Measurements from ENCODE around the gene ARID3B. TPM values are rescaled to one million over a fixed set of nuclear protein-coding genes. Genes with fewer than 3 reads are reported as not detected.

ARID3B gene
- total and polyA plus RNA-seq, 4 donors = 6.6 to 10.5 (median 10.2) TPM

GRCh38 chr15:74578496-74578994 is 37.5 kb downstream of the ARID3B start:
- Histone ChIP-seq H3K4me3 (no peak overlapping the region), H3K27me3 (ENCODE audit: control insufficient read depth in 3 of 3, insufficient read depth in 3 of 3, low read length in 2 of 3) (no peaks in the 10 kb centered on the region), H3K9me3 (ENCODE audit: control insufficient read depth in 4 of 4, insufficient read depth in 3 of 4, low read length in 3 of 4) (no peaks in the 10 kb centered on the region), H3K9ac (ENCODE audit: insufficient read depth in 1 of 2, low read length in 2 of 2) (no peak overlapping the region), H3K4me1 (ENCODE audit: control insufficient read depth in 5 of 5, insufficient read depth in 5 of 5, low read length in 5 of 5) (no peaks in the 10 kb centered on the region), H3K36me3 (ENCODE audit: control insufficient read depth in 4 of 4, insufficient read depth in 4 of 4, low read length in 4 of 4) (peaks cover 0 to 30% (median 6%) of the 10 kb centered on the region in 4 donors), H3K27ac (ENCODE audit: low read depth in 1 of 2, low read length in 1 of 2) (no peak overlapping the region)
- 97 to 99% methylated on average over 3 of the region's 3 CpGs for WGBS, 2 donors
- TF ChIP-seq, protein P1, sequence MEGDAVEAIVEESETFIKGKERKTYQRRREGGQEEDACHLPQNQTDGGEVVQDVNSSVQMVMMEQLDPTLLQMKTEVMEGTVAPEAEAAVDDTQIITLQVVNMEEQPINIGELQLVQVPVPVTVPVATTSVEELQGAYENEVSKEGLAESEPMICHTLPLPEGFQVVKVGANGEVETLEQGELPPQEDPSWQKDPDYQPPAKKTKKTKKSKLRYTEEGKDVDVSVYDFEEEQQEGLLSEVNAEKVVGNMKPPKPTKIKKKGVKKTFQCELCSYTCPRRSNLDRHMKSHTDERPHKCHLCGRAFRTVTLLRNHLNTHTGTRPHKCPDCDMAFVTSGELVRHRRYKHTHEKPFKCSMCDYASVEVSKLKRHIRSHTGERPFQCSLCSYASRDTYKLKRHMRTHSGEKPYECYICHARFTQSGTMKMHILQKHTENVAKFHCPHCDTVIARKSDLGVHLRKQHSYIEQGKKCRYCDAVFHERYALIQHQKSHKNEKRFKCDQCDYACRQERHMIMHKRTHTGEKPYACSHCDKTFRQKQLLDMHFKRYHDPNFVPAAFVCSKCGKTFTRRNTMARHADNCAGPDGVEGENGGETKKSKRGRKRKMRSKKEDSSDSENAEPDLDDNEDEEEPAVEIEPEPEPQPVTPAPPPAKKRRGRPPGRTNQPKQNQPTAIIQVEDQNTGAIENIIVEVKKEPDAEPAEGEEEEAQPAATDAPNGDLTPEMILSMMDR (IDR thresholded peaks at IDR 0.05; ENCODE audit: control extremely low read depth, extremely low read depth) = no peak
- DNase-seq (no peak), ATAC-seq (ENCODE audit: insufficient read depth, low FRiP score) (no peak)

DNA sequence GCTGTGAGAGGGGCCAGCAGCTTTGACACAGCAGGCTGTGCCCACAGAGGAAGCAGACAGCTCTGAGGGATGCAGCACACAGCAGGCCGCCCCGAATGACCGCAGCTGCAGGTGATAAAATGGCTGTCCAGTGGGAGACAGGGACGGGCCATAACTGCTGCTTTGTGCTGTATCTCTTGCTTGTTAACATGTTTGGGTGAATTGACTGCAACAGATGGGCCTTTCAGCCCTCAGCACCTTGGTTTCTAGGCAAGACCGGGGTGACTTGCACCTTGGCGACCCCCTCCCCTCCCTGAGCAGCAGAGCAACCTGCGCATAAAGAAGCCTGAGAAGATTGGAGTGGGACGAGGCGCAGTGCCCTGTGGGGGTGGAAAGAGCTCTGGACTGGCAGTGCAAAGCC is 38.0 kb downstream of the ARID3B start:
- Histone ChIP-seq H3K4me3 (no peak overlapping the region), H3K9me3 (ENCODE audit: control insufficient read depth in 4 of 4, insufficient read depth in 3 of 4, low read length in 3 of 4) (no peaks in the 10 kb centered on the region), H3K4me1 (ENCODE audit: control insufficient read depth in 5 of 5, insufficient read depth in 5 of 5, low read length in 5 of 5) (no peaks in the 10 kb centered on the region), H3K27me3 (ENCODE audit: control insufficient read depth in 3 of 3, insufficient read depth in 3 of 3, low read length in 2 of 3) (no peaks in the 10 kb centered on the region), H3K27ac (ENCODE audit: low read depth in 1 of 2, low read length in 1 of 2) (no peak overlapping the region), H3K9ac (ENCODE audit: insufficient read depth in 1 of 2, low read length in 2 of 2) (no peak overlapping the region), H3K36me3 (ENCODE audit: control insufficient read depth in 4 of 4, insufficient read depth in 4 of 4, low read length in 4 of 4) (peaks cover 0 to 27% (median 6%) of the 10 kb centered on the region in 4 donors)
- DNase-seq (no peak), ATAC-seq (ENCODE audit: insufficient read depth, low FRiP score) (no peak)
- TF ChIP-seq, protein P1 (IDR thresholded peaks at IDR 0.05; ENCODE audit: control extremely low read depth, extremely low read depth) = no peak
- 97 to 100% methylated on average over 9 of the region's 9 CpGs for WGBS, 2 donors

DNA sequence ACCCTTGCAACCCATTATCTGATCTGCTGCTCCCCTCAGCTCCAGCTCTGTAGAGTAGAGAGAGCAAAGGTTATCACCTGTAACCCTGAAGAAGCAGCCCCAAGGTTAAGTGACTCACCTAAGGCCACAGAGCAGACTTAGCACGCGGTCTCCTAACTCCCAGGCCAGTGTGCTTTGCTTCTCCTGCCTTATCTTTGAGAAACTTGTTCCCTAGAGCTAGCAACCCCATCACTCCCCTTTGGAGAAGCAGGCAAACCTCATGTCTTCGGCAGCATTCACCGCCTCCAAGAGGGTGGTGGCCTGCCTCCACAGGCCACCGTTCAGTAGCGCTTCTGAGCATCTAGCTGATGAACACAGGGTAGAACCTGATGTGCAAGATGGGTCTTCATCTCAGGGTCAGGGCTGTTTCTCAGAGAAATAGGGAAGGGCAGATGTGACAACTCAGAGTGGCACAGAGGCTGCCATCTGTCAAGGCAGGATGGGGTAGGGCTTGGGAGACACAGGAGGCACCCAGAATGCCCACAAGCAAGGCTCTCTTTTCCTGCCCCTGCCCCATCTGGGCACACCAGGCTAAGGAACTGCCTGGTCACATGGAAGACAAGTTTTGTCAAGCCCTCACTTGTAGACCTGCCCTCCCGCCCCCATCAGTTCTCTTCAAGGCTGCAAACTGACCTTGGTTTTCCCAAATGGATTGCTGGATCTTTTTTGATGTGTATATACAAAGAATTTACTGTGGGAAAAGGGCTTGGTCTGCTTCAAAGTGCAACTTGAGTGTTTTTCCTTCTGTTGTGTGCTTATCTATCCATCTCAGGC is 39.7 kb downstream of the ARID3B start:
- ATAC-seq (ENCODE audit: insufficient read depth, low FRiP score) = no peak
- DNase-seq = no peak
- H3K27ac ChIP-seq (ENCODE audit: low read depth in 1 of 2, low read length in 1 of 2) = no peak overlapping the region
- H3K9me3 ChIP-seq (ENCODE audit: control insufficient read depth in 4 of 4, insufficient read depth in 3 of 4, low read length in 3 of 4) = no peaks in the 10 kb centered on the region
- H3K9ac ChIP-seq (ENCODE audit: insufficient read depth in 1 of 2, low read length in 2 of 2) = no peak overlapping the region
- 93 to 94% methylated on average over 7 of the region's 7 CpGs for WGBS, 2 donors
- TF ChIP-seq, protein P1 (IDR thresholded peaks at IDR 0.05; ENCODE audit: control extremely low read depth, extremely low read depth) = no peak
- peaks cover 0 to 7% (median 4%) of the 10 kb centered on the region in 5 donors for H3K4me1 ChIP-seq (ENCODE audit: control insufficient read depth in 5 of 5, insufficient read depth in 5 of 5, low read length in 5 of 5)
- no peak overlapping the region for H3K4me3 ChIP-seq
- H3K36me3 ChIP-seq (ENCODE audit: control insufficient read depth in 4 of 4, insufficient read depth in 4 of 4, low read length in 4 of 4) = peaks cover 0 to 25% (median 1%) of the 10 kb centered on the region in 4 donors
- H3K27me3 ChIP-seq (ENCODE audit: control insufficient read depth in 3 of 3, insufficient read depth in 3 of 3, low read length in 2 of 3) = no peaks in the 10 kb centered on the region
